Neural progenitor cell (in vitro differentiated cells): ENCODE results near the gene RBMS2. TPM values are rescaled to one million over a fixed set of nuclear protein-coding genes. Genes with fewer than 3 reads are reported as not detected.

Experiments
- DNase-seq: peaks from one replicate; pipeline ENCODE4 v3.0.0-alpha.2; 2016; ENCODE audit warnings: low spot score
- H2AFZ ChIP-seq: fragments of 200-600 bp; sonication (generic); replicated peaks from 2 replicates; pipeline ENCODE4 v1.6.1; 2016; ENCODE audit warnings: antibody characterized with exemption
- H3F3A ChIP-seq: fragments of 200-600 bp; sonication (generic); 2 replicates; pipeline ENCODE4 v1.6.1; 2016; ENCODE audit warnings: antibody characterized with exemption, low read depth
- H3K27ac ChIP-seq: fragments of 200-600 bp; sonication (generic); 2 replicates; pipeline ENCODE4 v1.5.1; 2016; ENCODE audit warnings: mild to moderate bottlenecking
- H3K27me3 ChIP-seq: fragments of 200-600 bp; sonication (generic); 2 replicates; pipeline ENCODE4 v1.6.1; 2016; ENCODE audit warnings: mild to moderate bottlenecking, moderate library complexity
- H3K36me3 ChIP-seq: fragments of 200-600 bp; sonication (generic); 2 replicates; pipeline ENCODE4 v1.5.1; 2016
- H3K4me1 ChIP-seq: fragments of 200-600 bp; sonication (generic); 2 replicates; pipeline ENCODE4 v1.6.1; 2016; ENCODE audit warnings: mixed run types
- H3K4me2 ChIP-seq: fragments of 200-600 bp; sonication (generic); 2 replicates; pipeline ENCODE4 v1.6.1; 2016
- H3K4me3 ChIP-seq: fragments of 200-600 bp; sonication (generic); 2 replicates; pipeline ENCODE4 v1.5.1; 2016
- H3K79me2 ChIP-seq: fragments of 200-600 bp; sonication (generic); 2 replicates; pipeline ENCODE4 v1.6.1; 2016; ENCODE audit warnings: low read depth
- H3K9ac ChIP-seq: fragments of 200-600 bp; sonication (generic); 2 replicates; pipeline ENCODE4 v1.6.1; 2016
- H3K9me3 ChIP-seq: fragments of 200-600 bp; sonication (generic); 2 replicates; pipeline ENCODE4 v1.5.1; 2016; ENCODE audit warnings: low read depth
- H4K20me1 ChIP-seq: fragments of 200-600 bp; sonication (generic); 2 replicates; pipeline ENCODE4 v1.6.1; 2016; ENCODE audit warnings: low read depth
- H3K27ac Mint-ChIP-seq: 3 replicates; pipeline ENCODE4 v1.8.0; 2021; ENCODE audit warnings: mixed read lengths
- H3K27me3 Mint-ChIP-seq: 2 replicates; pipeline ENCODE4 v1.8.0; 2022; ENCODE audit warnings: low read depth, mild to moderate bottlenecking, inconsistent platforms, moderate library complexity, mixed read lengths; ENCODE audit not compliant: insufficient read depth
- H3K36me3 Mint-ChIP-seq: 3 replicates; pipeline ENCODE4 v1.8.0; 2021; ENCODE audit warnings: mixed read lengths
- H3K4me1 Mint-ChIP-seq: 3 replicates; pipeline ENCODE4 v1.8.0; 2021; ENCODE audit warnings: mixed read lengths
- H3K4me3 Mint-ChIP-seq: 3 replicates; pipeline ENCODE4 v1.8.0; 2021; ENCODE audit warnings: mild to moderate bottlenecking, moderate library complexity, mixed read lengths
- H3K9me3 Mint-ChIP-seq: 3 replicates; pipeline ENCODE4 v1.8.0; 2020; ENCODE audit warnings: mixed read lengths
- EZH2 ChIP-seq: fragments of 200-600 bp; sonication (generic); IDR thresholded peaks from 2 replicates; pipeline ENCODE4 v1.6.1; 2017; ENCODE audit warnings: antibody characterized with exemption, mild to moderate bottlenecking, moderate library complexity
- EZH2phosphoT487 ChIP-seq: fragments of 200-600 bp; sonication (generic); IDR thresholded peaks from 2 replicates; pipeline ENCODE4 v1.6.1; 2017; ENCODE audit warnings: antibody characterized with exemption
- total RNA-seq: library from RNA; depleted of rRNA; stranded (reverse); fragments of >200 nt; gene quantifications from 2 replicates; pipeline ENCODE4 v1.2.3, GENCODE V29; 2015; ENCODE audit warnings: low replicate concordance
- TF ChIP-seq, protein P1 (sequence below): fragments of 200-600 bp; sonication (generic); IDR thresholded peaks from 2 replicates; pipeline ENCODE4 v1.5.1; 2017; ENCODE audit warnings: antibody characterized with exemption, mild to moderate bottlenecking

Gene RBMS2
- total RNA-seq, 1 donor from 2014 or later: 12.9 TPM

DNA sequence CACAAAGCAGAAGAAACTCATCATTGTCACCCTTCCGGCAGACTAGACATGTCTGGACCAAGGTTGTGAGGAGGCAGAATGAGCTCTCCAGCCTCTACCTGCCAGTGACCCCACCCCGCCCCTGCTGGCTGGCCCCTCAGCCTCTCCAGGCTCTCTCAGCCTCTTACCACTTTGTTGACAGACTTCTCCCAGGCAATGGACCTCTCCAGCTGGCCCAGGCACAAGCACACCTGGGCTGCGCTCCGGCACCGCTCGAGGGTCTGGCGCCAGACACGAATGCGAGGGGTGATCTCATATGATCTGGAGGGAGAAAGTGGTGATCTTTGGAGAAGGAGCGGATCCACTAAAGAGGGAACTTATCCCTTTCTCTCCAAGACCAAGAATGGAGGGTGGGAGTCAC is 78.2 kb downstream of the RBMS2 start:
- Mint-ChIP-seq H3K9me3 (no peaks in the 10 kb centered on the region), H3K4me3 (no peak overlapping the region), H3K27me3 (peaks cover 4% of the 10 kb centered on the region), H3K27ac (no peak overlapping the region), H3K36me3 (peaks cover 45% of the 10 kb centered on the region), H3K4me1 (peaks cover 8% of the 10 kb centered on the region)
- no peak overlapping the region for H2AFZ ChIP-seq
- H4K20me1 ChIP-seq: no peaks in the 10 kb centered on the region
- TF ChIP-seq EZH2phosphoT487 (no peak), EZH2 (no peak)
- TF ChIP-seq, protein P1, sequence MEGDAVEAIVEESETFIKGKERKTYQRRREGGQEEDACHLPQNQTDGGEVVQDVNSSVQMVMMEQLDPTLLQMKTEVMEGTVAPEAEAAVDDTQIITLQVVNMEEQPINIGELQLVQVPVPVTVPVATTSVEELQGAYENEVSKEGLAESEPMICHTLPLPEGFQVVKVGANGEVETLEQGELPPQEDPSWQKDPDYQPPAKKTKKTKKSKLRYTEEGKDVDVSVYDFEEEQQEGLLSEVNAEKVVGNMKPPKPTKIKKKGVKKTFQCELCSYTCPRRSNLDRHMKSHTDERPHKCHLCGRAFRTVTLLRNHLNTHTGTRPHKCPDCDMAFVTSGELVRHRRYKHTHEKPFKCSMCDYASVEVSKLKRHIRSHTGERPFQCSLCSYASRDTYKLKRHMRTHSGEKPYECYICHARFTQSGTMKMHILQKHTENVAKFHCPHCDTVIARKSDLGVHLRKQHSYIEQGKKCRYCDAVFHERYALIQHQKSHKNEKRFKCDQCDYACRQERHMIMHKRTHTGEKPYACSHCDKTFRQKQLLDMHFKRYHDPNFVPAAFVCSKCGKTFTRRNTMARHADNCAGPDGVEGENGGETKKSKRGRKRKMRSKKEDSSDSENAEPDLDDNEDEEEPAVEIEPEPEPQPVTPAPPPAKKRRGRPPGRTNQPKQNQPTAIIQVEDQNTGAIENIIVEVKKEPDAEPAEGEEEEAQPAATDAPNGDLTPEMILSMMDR: no peak
- peaks cover 16% of the 10 kb centered on the region for H3F3A ChIP-seq
- no peaks in the 10 kb centered on the region for H3K9me3 ChIP-seq
- no peak for DNase-seq
- no peaks in the 10 kb centered on the region for H3K27me3 ChIP-seq
- peaks cover 11% of the 10 kb centered on the region for H3K36me3 ChIP-seq
- H3K27ac ChIP-seq: no peak overlapping the region
- no peak overlapping the region for H3K4me2 ChIP-seq
- no peak overlapping the region for H3K9ac ChIP-seq
- H3K4me1 ChIP-seq: no peaks in the 10 kb centered on the region
- H3K4me3 ChIP-seq: no peak overlapping the region
- H3K79me2 ChIP-seq: no peaks in the 10 kb centered on the region

DNA sequence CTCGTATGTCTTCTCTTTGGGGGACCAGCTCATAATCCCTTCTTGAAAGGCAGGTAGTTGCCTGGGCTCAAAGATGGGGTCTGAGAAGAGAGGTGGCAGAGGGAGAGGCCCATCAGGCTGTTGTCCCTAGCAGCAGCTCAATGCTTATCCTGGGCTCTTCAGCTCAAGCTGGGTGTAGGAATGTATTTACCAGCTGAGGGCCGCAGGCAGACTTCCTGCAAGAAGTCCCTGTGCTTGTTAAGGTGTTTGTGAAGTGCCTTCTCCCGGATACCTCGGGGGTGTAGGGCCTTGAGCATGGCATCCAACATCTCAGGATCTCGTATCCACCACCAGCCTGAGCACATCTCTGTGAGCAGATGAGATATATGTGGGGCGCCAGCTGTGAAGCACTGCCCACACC is 79.1 kb downstream of the RBMS2 start:
- Mint-ChIP-seq H3K27me3 (peaks cover 4% of the 10 kb centered on the region), H3K27ac (no peak overlapping the region), H3K4me3 (no peak overlapping the region), H3K36me3 (peaks cover 50% of the 10 kb centered on the region), H3K4me1 (peaks cover 8% of the 10 kb centered on the region), H3K9me3 (no peaks in the 10 kb centered on the region)
- TF ChIP-seq, protein P1: no peak
- no peak for TF ChIP-seq EZH2phosphoT487
- TF ChIP-seq EZH2: no peak
- Histone ChIP-seq H3K27me3 (no peaks in the 10 kb centered on the region), H2AFZ (no peak overlapping the region), H3K4me1 (no peaks in the 10 kb centered on the region), H3K9ac (no peak overlapping the region), H4K20me1 (no peaks in the 10 kb centered on the region), H3K36me3 (peaks cover 14% of the 10 kb centered on the region), H3K4me2 (no peak overlapping the region), H3F3A (peaks cover 8% of the 10 kb centered on the region), H3K79me2 (no peaks in the 10 kb centered on the region), H3K9me3 (no peaks in the 10 kb centered on the region), H3K4me3 (no peak overlapping the region), H3K27ac (no peak overlapping the region)
- DNase-seq: no peak

DNA sequence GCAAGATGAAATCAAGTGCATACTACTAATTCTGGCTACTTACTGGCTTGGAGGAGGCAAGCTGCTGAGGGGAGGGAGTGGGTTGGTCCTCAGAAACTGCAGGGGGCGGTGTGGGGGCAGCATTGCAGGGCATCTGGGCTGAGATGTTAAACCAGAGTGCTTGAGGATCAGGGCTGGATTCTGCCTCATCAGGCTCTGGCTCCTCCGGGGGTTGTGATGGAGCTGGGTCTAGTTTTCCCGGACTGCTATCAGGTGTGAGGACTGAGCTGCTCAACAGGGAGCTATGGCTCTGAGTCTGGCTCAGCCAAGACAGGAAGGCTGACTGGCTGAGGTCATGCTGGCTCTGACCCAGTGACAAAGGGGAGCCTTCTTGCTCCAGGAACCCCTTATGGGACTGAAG is 79.9 kb downstream of the RBMS2 start:
- H3K4me2 ChIP-seq: no peak overlapping the region
- no peaks in the 10 kb centered on the region for H3K4me1 ChIP-seq
- TF ChIP-seq EZH2phosphoT487: no peak
- TF ChIP-seq EZH2: no peak
- TF ChIP-seq, protein P1: peak; percentile 12
- H4K20me1 ChIP-seq: no peaks in the 10 kb centered on the region
- Mint-ChIP-seq H3K9me3 (no peaks in the 10 kb centered on the region), H3K27me3 (peaks cover 4% of the 10 kb centered on the region), H3K27ac (no peak overlapping the region), H3K4me3 (no peak overlapping the region), H3K36me3 (peaks cover 54% of the 10 kb centered on the region), H3K4me1 (peaks cover 8% of the 10 kb centered on the region)
- peaks cover 14% of the 10 kb centered on the region for H3K36me3 ChIP-seq
- no peak overlapping the region for H3K27ac ChIP-seq
- H3K79me2 ChIP-seq: no peaks in the 10 kb centered on the region
- peaks cover 3% of the 10 kb centered on the region for H3F3A ChIP-seq
- no peaks in the 10 kb centered on the region for H3K9me3 ChIP-seq
- H3K4me3 ChIP-seq: no peak overlapping the region
- no peak for DNase-seq
- no peak overlapping the region for H3K9ac ChIP-seq
- H3K27me3 ChIP-seq: no peaks in the 10 kb centered on the region
- H2AFZ ChIP-seq: no peak overlapping the region
